Loucy (cell line): ENCODE results near the gene RPL27A.
A peak's percentile ranks its signal among the peaks of the same experiment; 100 is the strongest.

Experiments
- H2AFZ ChIP-seq: fragments of 200-600 bp; sonication (generic); 2 replicates; pipeline ENCODE4 v1.6.0; 2016; ENCODE audit warnings: antibody characterized with exemption, mild to moderate bottlenecking, low read length, moderate library complexity
- H3F3A ChIP-seq: fragments of 200-600 bp; 2 replicates; pipeline ENCODE4 v1.6.0; 2016; ENCODE audit warnings: antibody characterized with exemption, low read depth, mild to moderate bottlenecking
- H3K27me3 ChIP-seq: fragments of 200-600 bp; sonication (generic); 2 replicates; pipeline ENCODE4 v1.6.1; 2014; ENCODE audit warnings: low read length, mild to moderate bottlenecking; ENCODE audit not compliant: insufficient read depth, poor library complexity, severe bottlenecking
- H3K36me3 ChIP-seq: fragments of 200-600 bp; sonication (generic); 2 replicates; pipeline ENCODE4 v1.6.1; 2016; ENCODE audit warnings: low read length; ENCODE audit not compliant: insufficient read depth
- H3K4me1 ChIP-seq: fragments of 200-600 bp; sonication (generic); 2 replicates; pipeline ENCODE4 v1.5.1; 2014; ENCODE audit warnings: low read length, mild to moderate bottlenecking; ENCODE audit not compliant: insufficient read depth, poor library complexity, severe bottlenecking
- H3K4me2 ChIP-seq: fragments of 200-600 bp; sonication (generic); 2 replicates; pipeline ENCODE4 v1.6.0; 2014; ENCODE audit warnings: antibody characterized with exemption, low read length, low read depth, mild to moderate bottlenecking; ENCODE audit not compliant: poor library complexity, severe bottlenecking
- H3K4me3 ChIP-seq: fragments of 200-600 bp; sonication (generic); 2 replicates; pipeline ENCODE4 v1.5.1; 2014; ENCODE audit warnings: low read length, mild to moderate bottlenecking, mixed read lengths; ENCODE audit not compliant: poor library complexity, severe bottlenecking
- H3K79me2 ChIP-seq: fragments of 200-600 bp; sonication (generic); 2 replicates; pipeline ENCODE4 v1.6.1; 2014; ENCODE audit warnings: low read length; ENCODE audit not compliant: insufficient read depth
- H3K9ac ChIP-seq: fragments of 200-600 bp; sonication (generic); 2 replicates; pipeline ENCODE4 v1.6.0; 2014; ENCODE audit warnings: mild to moderate bottlenecking, low read depth, low read length, moderate library complexity; ENCODE audit not compliant: poor library complexity, severe bottlenecking
- H3K9me2 ChIP-seq: fragments of 200-600 bp; sonication (generic); replicated peaks from 2 replicates; pipeline ENCODE4 v1.6.1; 2016; ENCODE audit warnings: low read depth, low read length, mixed read lengths
- H3K9me3 ChIP-seq: fragments of 200-600 bp; sonication (generic); 2 replicates; pipeline ENCODE4 v1.6.1; 2014; ENCODE audit warnings: mild to moderate bottlenecking, antibody characterized with exemption, low read length, low read depth; ENCODE audit not compliant: insufficient read depth
- H4K20me1 ChIP-seq: fragments of 200-600 bp; sonication (generic); 2 replicates; pipeline ENCODE4 v1.6.0; 2014; ENCODE audit warnings: antibody characterized with exemption, low read length, mild to moderate bottlenecking; ENCODE audit not compliant: insufficient read depth, poor library complexity, severe bottlenecking
- EZH2phosphoT487 ChIP-seq: fragments of 200-600 bp; IDR thresholded peaks from 2 replicates; pipeline ENCODE4 v1.6.1; 2018; ENCODE audit warnings: antibody characterized with exemption, mild to moderate bottlenecking, moderate library complexity, borderline replicate concordance
- TF ChIP-seq, protein P1 (sequence below): fragments of 200-600 bp; sonication (generic); conservative IDR thresholded peaks from 2 replicates; pipeline ENCODE4 v1.5.1; 2014; ENCODE audit warnings: mild to moderate bottlenecking, antibody characterized with exemption, low read length

The RPL27A gene

GRCh38 chr11:8684600-8685290 lies 2.2 kb downstream of the RPL27A start:
- Histone ChIP-seq H2AFZ (no peak overlapping the region), H3K4me1 (peaks cover 38% of the 10 kb centered on the region), H3K4me3 (peak overlapping the region; percentile 94), H3K9me2 (no peaks in the 10 kb centered on the region), H3K9ac (peak overlapping the region; percentile 99), H3K36me3 (peaks cover 28% of the 10 kb centered on the region; the same call in 1 of the 2 replicates), H4K20me1 (peaks cover 37% of the 10 kb centered on the region), H3K4me2 (peak overlapping the region; percentile 89), H3K79me2 (peaks cover 63% of the 10 kb centered on the region), H3K27me3 (peaks cover 6% of the 10 kb centered on the region), H3F3A (peaks cover 8% of the 10 kb centered on the region), H3K9me3 (no peaks in the 10 kb centered on the region)
- no peak for TF ChIP-seq EZH2phosphoT487
- TF ChIP-seq, protein P1, sequence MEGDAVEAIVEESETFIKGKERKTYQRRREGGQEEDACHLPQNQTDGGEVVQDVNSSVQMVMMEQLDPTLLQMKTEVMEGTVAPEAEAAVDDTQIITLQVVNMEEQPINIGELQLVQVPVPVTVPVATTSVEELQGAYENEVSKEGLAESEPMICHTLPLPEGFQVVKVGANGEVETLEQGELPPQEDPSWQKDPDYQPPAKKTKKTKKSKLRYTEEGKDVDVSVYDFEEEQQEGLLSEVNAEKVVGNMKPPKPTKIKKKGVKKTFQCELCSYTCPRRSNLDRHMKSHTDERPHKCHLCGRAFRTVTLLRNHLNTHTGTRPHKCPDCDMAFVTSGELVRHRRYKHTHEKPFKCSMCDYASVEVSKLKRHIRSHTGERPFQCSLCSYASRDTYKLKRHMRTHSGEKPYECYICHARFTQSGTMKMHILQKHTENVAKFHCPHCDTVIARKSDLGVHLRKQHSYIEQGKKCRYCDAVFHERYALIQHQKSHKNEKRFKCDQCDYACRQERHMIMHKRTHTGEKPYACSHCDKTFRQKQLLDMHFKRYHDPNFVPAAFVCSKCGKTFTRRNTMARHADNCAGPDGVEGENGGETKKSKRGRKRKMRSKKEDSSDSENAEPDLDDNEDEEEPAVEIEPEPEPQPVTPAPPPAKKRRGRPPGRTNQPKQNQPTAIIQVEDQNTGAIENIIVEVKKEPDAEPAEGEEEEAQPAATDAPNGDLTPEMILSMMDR = no peak

- Histone ChIP-seq H3K9me3 (no peaks in the 10 kb centered on the region), H3K27me3 (peaks cover 6% of the 10 kb centered on the region), H3K79me2 (peaks cover 68% of the 10 kb centered on the region), H4K20me1 (peaks cover 37% of the 10 kb centered on the region), H3K4me2 (peak overlapping the region; percentile 89), H3K4me1 (peaks cover 44% of the 10 kb centered on the region), H3K36me3 (peaks cover 28% of the 10 kb centered on the region; the same call in 1 of the 2 replicates), H3K9me2 (no peaks in the 10 kb centered on the region), H3K4me3 (peak overlapping the region; percentile 94), H3K9ac (no peak overlapping the region), H3F3A (peaks cover 8% of the 10 kb centered on the region), H2AFZ (no peak overlapping the region)
- TF ChIP-seq, protein P1 = no peak
- TF ChIP-seq EZH2phosphoT487 = no peak
Observed at GRCh38 chr11:8685306-8685705, 2.7 kb downstream of the RPL27A start.

DNA sequence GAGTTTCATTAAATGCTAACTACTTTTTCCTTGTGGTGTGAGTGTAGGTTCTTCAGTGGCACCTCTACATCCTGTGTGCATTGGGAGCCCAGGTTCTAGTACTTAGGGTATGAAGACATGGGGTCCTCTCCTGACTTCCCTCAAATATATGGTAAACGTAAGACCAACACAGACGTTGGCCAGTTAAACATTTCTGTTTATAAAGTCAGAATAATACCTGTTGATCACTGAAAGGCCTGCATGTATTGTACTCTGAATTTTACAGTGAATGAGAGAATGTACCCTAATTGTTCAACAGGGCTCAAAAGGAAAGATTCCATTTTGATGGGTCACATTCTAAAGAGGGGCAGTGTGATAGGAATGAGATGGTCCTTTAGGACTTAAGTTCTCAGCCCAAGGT lies 3.2 kb downstream of the RPL27A start:
- Histone ChIP-seq H3K9me3 (no peaks in the 10 kb centered on the region), H4K20me1 (peaks cover 37% of the 10 kb centered on the region), H3K79me2 (peaks cover 74% of the 10 kb centered on the region), H3F3A (peaks cover 8% of the 10 kb centered on the region), H3K36me3 (peaks cover 28% of the 10 kb centered on the region; the same call in 1 of the 2 replicates), H3K27me3 (peaks cover 6% of the 10 kb centered on the region), H3K9me2 (no peaks in the 10 kb centered on the region), H3K4me1 (peaks cover 49% of the 10 kb centered on the region), H2AFZ (no peak overlapping the region), H3K4me3 (no peak overlapping the region), H3K4me2 (peak overlapping the region; percentile 89), H3K9ac (no peak overlapping the region)
- TF ChIP-seq, protein P1 = no peak
- no peak for TF ChIP-seq EZH2phosphoT487
